Panc1 (cell line): ENCODE results near the gene ZNF555.

ENCODE experiments used
- CTCF ChIP-seq: fragments of 450-650 bp; IDR thresholded peaks from 2 replicates; pipeline ENCODE4 v1.5.1; 2017; ENCODE audit warnings: mild to moderate bottlenecking
- POLR2AphosphoS5 ChIP-seq: IDR thresholded peaks from 2 replicates; pipeline ENCODE4 v1.6.1; 2012; ENCODE audit warnings: mild to moderate bottlenecking, low read depth, low read length, moderate library complexity

GRCh38 chr19:2877398-2878331, 36.4 kb downstream of the ZNF555 start:
- no peak for TF ChIP-seq CTCF
- TF ChIP-seq POLR2AphosphoS5 = no peak
